Stimulated activated CD8-positive, alpha-beta memory T cell treated with anti-CD3 and anti-CD28 coated beads, Interleukin-4, amount 100 ng/mL, for 24 hours (primary cell): ENCODE data around the gene FRAS1.
"Not testable (repeated sequence)": the region's sequence is repeated elsewhere in the genome, so short reads cannot be mapped to it uniquely, and the experiment has no call there.

Experiments
- DNase-seq: peaks from one replicate; pipeline ENCODE4 v3.0.0-alpha.2; 2020; ENCODE audit warnings: low read depth

The FRAS1 gene

GRCh38 chr4:78058591-78059523 is 1.7 kb downstream of the FRAS1 start:
- no peak for DNase-seq

- no peak for DNase-seq
These were observed 2.4 kb downstream of the FRAS1 start for GRCh38 chr4:78059524-78059889.

DNA sequence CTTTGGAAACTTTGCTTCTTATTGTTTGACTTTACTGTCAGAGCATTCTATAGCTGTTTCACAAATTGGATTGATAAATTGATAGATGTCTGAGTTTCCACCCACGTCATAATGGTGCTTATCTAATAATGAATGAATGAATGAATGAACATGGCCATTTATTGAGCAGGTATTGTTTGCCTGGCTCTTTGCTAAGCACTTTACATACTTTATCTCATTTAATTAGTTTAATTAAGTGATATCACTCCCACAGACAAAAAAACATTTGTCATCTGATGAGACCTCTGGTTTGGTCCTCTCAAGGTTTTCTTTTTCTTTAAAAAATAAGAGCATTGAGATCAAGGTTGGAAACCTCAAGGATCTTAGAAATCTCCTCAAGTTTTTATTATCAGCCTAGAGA is 2.8 kb downstream of the FRAS1 start:
- no peak for DNase-seq

- DNase-seq = no peak
These were observed 4.9 kb downstream of the FRAS1 start for GRCh38 chr4:78061939-78062570.

DNA sequence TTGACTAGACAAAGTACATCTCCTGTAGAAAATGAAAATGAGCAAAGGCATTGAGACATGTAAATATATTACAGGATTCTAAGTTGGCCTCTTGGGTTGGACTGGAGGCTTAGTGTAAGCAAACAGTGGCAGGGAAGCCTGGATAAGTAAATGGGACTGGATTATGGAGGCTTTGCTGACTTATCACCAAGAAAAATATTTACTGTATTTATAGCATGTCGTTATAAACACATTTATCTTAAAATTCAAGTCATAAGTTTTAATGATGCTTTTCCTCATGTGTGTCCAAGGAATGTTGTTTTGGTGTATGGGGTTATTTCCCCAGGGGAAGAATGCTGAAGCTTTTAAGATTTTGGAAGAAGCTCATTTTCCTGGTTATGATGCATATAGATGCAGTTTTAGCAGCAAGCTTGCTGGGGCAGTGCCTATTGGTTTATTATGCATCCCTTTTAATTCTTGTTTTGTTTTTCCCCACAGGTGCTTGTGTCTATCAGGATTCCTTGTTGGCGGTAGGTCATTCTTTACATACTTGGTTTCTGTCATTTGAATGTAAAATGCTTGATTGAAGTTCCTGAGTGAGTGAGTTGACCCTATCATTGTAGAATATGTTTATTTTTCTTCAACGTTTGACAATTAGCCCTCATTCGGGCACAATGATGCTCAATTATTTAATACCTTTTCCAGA is 8.5 kb downstream of the FRAS1 start:
- no peak for DNase-seq

DNA sequence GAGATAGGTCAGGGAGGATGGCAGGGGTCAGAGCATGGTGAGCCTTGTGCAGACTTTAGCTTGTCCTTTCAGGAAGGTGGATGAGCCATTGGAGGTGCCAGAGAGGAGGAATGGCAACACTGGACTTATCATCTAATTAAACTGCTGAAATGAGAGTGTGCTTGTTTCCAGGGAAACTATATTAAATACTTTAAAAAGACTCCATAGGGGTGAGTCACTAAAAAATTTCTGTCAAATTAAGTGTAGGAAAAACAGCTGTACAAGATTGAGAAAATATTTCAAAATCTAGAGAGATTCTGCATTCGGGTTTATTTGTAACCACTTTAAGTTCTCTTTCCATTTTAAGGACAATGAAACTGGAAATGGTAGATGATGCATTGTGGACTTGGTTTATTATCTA is 11.4 kb downstream of the FRAS1 start:
- DNase-seq = no peak

DNA sequence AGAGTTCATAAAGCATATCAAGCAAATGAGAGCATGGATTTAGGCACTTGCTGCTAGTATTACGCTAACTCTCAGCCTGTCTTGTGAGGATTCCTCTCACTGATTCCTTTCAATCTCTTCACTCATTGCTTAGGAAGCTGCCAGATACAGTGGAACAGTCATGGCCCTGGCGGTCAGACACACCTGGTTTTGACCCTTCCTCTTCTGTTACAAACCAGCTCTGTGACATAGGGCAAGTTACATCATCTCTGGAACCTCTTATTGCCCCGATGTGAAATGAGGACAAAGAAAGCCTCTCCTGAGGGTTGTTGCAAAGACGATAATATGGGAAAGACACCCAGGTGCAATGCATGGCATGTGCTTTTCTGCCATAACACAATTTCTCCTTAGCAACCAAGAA is 12.2 kb downstream of the FRAS1 start:
- DNase-seq = no peak

GRCh38 chr4:78069859-78070258 is 12.7 kb downstream of the FRAS1 start:
- no peak for DNase-seq

DNA sequence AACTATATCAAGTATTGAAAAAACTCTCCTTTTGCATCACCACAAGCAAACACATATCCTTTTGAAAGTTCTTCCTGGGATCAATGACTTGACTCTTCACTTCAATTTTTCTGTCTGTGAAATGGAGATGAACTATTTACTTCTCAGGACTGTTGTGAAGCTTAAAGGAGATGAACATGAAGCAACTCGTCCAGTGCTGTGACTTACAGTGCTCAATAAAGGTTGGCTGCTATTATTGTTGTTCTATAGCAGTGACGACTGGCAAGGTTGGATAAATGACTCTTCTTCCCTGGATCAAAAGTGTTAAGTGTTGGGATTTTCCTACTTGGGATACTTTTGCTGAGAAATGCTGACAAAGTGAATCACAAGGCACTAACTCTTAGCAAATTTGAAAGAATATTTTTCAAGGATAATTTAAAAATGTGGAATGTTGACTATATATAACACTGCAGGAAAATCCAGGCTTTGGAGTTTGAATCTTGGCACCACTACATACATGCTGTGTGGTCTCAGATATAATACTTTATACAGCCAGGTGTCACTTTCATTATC is 13.7 kb downstream of the FRAS1 start:
- no peak for DNase-seq

DNA sequence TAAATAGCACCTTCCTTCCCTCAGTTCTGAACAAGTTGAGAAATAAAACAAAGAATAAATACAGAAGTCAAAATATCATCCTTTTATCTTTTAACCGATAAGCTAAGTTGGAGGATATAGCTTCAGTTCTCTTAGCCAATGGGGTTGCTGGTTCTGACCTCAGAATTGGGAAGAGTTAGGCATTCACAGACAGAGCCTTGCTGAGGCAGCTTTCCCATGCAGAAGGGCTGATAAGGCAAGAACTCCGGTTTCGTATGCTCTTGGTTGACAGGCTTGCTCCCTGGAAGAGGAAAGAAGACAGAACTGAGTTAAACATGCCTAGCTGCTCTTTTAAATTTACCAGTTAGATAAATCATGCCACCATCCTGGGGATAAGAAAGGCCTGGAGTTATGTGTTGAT is 17.6 kb downstream of the FRAS1 start:
- DNase-seq = no peak

- DNase-seq = no peak
These were observed 18.9 kb downstream of the FRAS1 start for GRCh38 chr4:78075986-78076385.

- DNase-seq = no peak
These were observed 21.0 kb downstream of the FRAS1 start for GRCh38 chr4:78078101-78078500.

DNA sequence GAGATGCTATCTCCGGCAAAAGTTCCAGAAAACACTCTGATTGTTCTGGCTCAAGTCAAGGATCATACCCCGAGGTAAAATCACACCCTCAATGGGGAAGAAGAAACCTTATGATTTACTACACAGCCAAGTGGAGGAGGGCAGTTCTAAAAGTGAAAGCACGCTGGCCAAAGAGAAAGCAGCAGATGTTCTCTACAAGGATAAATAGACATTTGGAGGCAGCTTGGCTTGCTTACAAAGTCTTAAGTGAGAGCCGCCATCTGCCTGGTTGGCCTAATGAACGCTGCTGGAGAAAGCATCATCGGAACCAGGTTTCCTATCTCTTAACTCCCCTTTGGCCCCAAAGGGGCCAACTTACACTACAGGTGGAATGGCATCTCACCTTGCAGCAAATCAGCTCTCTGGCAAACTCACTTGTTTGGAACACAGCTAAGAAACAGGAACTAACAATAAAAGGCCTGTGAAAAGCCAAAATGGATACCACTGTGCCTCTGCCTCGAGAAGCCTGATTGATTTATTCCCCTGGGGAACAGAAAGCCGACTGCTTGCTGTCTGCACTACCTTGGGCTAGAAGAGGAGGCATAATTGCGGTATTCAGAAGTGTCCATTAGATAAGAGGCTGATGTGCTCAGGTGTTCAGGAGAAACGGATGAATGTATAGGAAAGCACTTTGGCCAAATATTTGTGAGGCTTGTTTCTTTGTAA is 22.8 kb downstream of the FRAS1 start:
- no peak for DNase-seq

DNA sequence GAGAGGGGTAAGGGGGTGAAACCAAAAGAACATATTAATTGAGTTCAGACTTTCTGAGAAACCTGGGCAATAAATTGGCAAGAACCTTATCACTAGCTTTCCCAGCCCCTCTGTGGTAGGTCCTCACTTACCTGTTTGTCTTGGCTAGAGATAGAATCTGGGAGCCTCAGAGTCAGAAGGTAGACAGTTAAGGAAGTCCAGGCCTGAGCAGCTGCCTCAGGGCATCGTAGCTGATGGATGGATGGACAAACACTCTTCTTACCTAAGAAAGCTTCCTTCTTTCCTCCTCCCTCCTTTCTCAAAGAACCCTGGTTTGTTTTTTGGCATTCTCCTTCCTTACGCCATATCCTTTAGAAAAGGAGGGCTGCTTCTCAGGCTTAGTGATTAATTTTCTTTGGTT is 24.4 kb downstream of the FRAS1 start:
- DNase-seq = no peak

- DNase-seq = no peak
These were observed 25.9 kb downstream of the FRAS1 start for GRCh38 chr4:78083035-78083434.

GRCh38 chr4:78091534-78091933 is 34.4 kb downstream of the FRAS1 start:
- DNase-seq = no peak

GRCh38 chr4:78092350-78092749 is 35.2 kb downstream of the FRAS1 start:
- not testable (repeated sequence) for DNase-seq

DNA sequence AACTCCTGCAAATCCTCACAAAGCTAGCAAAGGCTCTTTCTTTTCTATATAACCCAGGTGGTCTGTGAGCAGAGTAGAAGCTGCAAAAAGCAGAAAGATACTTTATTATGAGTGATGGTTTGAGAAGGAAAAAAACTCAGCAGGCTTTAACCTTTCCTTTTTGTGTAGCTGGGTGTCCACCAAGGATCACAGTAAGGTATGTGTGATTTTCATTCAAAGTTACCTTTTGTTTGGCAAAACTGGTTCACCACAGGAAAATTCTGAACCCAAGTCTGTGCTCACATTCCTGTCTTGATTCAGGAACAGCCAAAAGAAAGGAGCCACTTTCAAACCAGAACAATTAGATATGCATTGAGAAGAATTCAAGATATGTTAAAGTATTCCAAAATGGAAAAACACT is 35.7 kb downstream of the FRAS1 start:
- no peak for DNase-seq

DNA sequence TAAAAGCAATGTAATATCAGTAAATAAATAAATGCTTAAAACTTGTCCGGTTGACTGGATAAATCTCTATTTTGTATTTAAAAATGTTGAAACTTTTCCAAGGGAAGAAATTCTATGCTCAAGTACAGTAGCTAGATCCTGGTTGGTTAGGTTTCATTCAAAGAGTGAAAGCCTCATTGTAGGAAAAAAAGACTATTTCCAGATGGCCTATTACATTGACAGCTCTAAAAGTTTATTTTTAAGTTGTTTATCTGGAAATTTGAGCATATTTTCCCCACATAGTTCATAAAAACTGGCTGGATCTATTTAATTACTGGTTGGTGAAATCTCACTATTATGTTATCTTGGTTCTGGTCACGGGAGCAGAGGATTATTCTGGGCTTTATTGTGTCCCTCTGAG is 38.0 kb downstream of the FRAS1 start:
- DNase-seq = no peak

- DNase-seq = no peak
These were observed 41.9 kb downstream of the FRAS1 start for GRCh38 chr4:78099058-78099457.

- no peak for DNase-seq
These were observed 42.9 kb downstream of the FRAS1 start for GRCh38 chr4:78100060-78100459.

- DNase-seq = no peak
These were observed 62.6 kb downstream of the FRAS1 start for GRCh38 chr4:78119698-78120097.
